GM12801 (cell line): Measurements from ENCODE around the gene ANXA9.

Experiments
- TF ChIP-seq, protein P1 (sequence below): IDR thresholded peaks from one replicate; pipeline ENCODE4 v1.5.1; 2011; ENCODE audit warnings: control low read depth; ENCODE audit not compliant: insufficient read length; ENCODE audit errors: extremely low read depth

Gene ANXA9

GRCh38 chr1:150992626-150993025, 10.5 kb downstream of the ANXA9 start:
- TF ChIP-seq, protein P1, sequence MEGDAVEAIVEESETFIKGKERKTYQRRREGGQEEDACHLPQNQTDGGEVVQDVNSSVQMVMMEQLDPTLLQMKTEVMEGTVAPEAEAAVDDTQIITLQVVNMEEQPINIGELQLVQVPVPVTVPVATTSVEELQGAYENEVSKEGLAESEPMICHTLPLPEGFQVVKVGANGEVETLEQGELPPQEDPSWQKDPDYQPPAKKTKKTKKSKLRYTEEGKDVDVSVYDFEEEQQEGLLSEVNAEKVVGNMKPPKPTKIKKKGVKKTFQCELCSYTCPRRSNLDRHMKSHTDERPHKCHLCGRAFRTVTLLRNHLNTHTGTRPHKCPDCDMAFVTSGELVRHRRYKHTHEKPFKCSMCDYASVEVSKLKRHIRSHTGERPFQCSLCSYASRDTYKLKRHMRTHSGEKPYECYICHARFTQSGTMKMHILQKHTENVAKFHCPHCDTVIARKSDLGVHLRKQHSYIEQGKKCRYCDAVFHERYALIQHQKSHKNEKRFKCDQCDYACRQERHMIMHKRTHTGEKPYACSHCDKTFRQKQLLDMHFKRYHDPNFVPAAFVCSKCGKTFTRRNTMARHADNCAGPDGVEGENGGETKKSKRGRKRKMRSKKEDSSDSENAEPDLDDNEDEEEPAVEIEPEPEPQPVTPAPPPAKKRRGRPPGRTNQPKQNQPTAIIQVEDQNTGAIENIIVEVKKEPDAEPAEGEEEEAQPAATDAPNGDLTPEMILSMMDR: no peak

DNA sequence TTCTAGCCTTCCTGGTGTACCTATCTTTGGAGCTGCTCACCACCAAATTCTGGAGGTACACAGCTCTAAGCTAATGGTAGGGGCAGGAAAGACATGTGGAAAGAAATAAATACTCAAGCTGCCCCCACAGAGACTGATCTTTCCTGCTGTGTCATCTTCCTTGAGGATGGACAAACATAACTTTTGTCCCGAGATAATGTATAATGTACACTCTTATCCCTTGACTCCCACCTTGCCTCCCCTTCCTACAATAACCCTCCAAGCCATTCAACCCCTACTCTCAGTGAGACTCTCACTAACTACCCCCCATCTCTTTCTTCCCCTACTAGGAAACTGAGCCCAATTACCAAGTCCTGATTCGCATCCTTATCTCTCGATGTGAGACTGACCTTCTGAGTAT, 12.2 kb downstream of the ANXA9 start:
- TF ChIP-seq, protein P1: no peak

DNA sequence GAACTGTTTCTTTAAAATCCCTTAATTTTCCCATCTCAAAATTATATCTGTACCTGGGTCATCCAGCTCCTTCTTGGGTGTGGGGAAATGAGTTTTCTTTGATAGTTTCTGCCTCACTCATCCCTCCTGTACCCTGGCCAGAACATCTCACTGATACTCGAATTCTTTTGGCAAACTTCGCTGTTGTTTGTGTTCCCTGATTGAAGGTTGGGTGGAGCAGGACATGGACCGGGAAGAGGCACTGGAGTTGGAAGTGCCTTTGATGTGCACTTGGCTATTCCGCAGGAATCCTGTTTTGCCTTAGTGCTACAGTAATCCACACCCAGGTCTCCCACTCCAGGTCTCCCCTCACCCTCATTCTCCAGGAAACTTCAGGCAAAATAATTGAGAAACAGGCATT, 13.4 kb downstream of the ANXA9 start:
- TF ChIP-seq, protein P1: no peak

DNA sequence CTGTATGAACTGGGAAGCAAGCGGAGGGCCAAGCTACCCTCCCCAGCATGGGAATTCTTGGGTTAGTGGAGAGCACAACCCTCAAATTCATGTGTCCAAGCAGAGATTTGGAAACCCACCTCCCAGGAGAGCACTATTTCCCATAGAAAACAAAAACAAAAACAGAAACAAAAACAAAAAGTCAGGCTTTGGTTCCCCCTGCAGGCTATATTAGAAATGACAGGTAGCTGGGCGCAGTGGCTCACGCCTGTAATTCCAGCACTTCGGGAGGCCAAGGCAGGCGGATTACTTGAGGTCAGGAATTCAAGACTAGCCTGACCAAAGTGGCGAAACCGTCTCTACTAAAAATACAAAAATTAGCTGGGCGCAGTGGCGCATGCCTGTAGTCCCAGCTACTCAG, 13.8 kb downstream of the ANXA9 start:
- TF ChIP-seq, protein P1: no peak

DNA sequence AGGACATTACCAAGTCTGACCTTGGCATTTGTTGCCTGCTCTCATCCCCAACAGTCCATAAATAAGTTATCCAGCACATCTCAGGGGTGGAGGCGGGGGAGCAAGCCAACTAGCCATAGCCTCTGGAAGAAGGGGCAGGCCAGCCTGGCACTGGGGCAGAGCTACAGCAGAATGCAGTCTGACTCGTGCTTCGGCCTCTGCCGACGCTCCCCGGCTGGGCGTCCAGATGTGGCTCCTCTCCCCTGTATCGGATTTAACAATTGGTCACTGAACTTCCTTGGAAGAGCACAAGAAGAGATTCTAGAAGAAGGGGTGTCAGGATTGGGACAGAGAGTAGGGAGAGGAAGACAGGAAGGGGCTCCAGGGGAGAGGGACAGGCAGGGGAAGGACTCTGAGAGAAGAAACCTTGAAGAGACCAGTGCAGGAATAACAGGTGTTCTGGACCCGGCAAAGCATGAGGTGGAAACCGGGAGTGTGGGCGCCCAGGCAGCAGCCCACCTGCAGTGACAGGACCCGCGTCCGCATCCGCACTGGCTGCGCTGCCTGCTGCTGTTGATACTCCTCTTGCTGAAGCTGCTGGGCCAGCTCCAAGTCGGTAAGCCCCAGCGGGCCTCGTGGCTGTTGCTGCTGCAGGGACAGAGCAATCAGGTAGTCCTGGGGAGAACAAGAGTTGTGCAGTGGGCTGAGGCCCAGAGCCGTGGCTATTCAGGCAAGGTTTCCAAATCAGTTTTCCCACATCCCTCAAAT, 15.2 kb downstream of the ANXA9 start:
- TF ChIP-seq, protein P1: no peak

GRCh38 chr1:150997949-150998348, 15.9 kb downstream of the ANXA9 start:
- TF ChIP-seq, protein P1: no peak

- TF ChIP-seq, protein P1: no peak
Observed at GRCh38 chr1:150999051-150999674, 17.1 kb downstream of the ANXA9 start.
